Measurements from ENCODE around the gene DISC1.

Gene DISC1

DNA sequence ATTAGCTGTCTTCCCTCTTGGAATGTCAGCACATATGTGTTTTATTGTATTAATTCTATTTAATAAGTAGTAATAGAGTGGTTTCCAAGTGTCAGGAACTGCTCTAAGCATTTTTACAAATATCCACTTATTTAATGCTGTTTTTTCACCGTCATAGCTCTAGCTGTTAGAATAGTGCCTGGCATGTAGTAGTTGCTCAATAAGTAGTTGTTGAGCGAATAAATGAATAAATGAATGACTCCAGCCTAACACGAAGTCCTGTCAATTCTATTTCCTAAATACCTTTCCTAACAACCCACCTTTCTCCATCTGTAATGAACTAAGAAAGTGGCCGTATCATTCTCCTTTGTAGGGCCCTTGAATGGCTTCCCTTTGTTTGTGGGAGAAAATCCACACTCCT, 312.5 kb downstream of the DISC1 start:
- TF ChIP-seq, protein P1, sequence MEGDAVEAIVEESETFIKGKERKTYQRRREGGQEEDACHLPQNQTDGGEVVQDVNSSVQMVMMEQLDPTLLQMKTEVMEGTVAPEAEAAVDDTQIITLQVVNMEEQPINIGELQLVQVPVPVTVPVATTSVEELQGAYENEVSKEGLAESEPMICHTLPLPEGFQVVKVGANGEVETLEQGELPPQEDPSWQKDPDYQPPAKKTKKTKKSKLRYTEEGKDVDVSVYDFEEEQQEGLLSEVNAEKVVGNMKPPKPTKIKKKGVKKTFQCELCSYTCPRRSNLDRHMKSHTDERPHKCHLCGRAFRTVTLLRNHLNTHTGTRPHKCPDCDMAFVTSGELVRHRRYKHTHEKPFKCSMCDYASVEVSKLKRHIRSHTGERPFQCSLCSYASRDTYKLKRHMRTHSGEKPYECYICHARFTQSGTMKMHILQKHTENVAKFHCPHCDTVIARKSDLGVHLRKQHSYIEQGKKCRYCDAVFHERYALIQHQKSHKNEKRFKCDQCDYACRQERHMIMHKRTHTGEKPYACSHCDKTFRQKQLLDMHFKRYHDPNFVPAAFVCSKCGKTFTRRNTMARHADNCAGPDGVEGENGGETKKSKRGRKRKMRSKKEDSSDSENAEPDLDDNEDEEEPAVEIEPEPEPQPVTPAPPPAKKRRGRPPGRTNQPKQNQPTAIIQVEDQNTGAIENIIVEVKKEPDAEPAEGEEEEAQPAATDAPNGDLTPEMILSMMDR (IDR thresholded peaks at IDR 0.05), result no peak

DNA sequence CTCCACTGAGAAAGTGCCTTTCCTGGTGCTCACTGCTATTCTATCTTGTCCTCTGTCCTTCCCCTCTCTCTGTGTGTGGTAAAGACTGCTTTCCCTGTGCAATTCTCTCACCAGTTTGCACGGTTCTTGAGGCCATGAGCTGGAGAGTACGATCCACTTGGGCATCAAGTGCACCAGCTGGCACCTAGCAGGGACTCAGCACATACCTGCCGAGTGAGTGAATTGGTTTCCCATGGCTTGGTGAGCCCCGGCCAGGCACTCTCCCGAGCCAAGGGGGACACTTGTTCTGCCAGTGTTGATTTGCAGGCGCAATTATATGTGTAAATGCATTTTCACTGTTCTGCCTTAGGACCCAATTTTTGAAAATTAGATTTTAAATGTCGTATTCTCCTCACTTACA, 313.5 kb downstream of the DISC1 start:
- TF ChIP-seq, protein P1 (IDR thresholded peaks at IDR 0.05), result no peak

DNA sequence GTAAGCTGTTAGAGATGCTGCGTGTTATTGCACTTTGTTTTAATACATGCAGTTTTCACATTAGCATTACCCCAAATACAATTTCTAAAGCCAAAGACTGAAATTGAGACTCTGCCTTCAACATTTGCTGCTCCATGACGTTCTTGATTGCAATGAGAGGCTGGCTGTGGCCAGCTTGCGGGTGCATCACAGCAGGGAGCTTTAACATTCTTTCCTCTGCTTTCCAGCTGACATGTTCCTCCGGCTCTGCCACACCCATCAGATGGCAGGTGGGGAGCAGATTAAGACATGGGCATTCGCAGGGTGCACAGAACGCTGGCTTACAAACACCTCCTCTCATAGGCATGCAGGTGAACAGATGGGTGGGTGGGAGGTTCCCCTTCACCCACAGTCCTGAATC, 314.1 kb downstream of the DISC1 start:
- TF ChIP-seq, protein P1 (IDR thresholded peaks at IDR 0.05), result no peak

DNA sequence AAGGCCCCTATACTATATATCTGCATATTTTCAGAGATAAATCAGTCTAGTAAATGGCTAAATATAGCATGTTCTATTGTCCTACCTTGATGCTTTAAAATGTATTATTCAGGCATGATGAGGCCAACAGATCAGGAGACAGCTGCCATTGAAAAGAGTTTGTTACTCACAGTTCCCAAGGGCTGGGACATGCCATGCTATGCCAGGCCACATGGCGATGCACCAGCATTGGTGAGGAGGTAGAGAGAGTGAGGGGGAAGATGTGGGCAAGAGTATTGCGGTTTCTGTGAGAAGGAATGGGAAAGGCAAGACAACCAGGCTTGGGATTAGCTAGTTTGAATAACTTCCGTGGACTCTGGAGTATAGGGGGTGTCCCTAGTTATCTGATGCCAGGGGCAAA, 316.5 kb downstream of the DISC1 start:
- TF ChIP-seq, protein P1 (IDR thresholded peaks at IDR 0.05), result no peak

DNA sequence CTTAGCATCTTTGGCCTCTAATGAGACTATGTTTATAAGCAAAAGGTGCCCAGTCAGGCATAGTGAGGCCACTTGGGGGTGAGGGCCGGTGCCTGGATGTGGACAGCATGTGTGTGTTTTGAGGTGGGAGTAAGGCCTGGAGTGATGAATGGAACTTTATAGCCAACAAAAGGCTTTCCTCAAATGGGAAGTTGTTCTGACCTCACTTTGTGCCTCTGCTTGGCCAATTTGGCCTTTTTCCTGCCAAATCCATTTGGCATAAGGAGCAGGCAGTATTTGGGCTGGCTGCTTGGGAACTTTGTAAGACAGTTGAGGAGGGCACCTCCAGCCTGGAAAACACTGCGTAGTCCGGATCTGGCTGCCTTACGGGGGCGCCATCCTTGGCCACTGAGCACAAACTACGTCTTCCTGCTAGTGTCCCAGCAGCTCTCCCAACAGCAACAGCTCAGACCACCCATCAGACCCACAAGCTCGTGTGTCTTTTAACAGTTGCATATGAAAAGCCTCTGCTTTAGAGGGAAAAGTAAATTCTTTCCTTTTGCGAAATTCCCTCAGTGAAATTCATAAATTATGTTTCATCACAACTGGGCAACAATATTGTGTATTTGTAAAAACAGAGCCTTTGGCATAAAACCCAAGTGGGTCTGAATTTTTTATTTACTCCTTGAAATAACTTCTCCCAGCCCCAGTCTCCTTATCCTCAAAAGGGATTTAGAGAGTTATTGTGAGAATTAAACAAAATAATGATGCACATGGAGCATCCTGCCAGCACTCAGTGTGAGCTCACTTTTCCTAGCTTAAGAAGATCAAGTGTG, 322.9 kb downstream of the DISC1 start:
- TF ChIP-seq, protein P1 (IDR thresholded peaks at IDR 0.05), result no peak

DNA sequence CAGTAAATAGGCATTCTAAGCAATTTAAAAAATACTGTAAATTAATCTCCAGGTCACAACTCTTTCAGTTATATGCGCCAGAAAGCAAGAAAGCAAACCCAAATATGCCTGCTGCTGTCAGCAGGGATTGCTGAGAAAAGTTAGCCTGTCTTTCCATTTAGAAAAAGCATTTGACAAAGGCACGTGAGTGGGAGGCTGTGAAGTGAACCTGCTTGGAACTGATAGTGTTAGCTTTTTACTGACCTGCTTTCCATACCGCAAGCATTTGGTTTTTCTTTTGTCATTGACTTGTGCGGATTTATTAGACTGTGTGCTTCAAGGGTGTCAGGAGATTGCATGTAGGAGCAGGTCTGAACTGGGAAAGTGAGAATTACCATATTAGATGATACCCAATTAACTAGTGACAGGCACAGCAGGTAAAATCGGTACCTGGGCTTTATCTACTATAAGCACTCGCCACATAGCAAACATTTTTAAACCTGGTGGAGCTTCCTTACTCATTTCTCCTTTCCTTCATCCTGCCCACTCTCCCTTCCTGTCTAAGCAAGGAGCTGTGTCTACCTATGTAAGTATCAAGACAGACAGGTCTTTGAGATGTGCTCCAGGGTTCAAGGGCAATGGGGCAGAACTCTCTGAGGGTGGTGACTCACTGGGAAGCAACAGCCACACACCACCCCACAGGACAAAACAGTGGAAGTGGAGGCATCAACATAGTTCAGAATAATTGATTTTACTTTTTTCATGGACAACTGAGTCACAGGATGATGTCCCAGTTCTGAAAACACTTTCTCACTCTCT, 323.9 kb downstream of the DISC1 start:
- TF ChIP-seq, protein P1 (IDR thresholded peaks at IDR 0.05), result no peak

DNA sequence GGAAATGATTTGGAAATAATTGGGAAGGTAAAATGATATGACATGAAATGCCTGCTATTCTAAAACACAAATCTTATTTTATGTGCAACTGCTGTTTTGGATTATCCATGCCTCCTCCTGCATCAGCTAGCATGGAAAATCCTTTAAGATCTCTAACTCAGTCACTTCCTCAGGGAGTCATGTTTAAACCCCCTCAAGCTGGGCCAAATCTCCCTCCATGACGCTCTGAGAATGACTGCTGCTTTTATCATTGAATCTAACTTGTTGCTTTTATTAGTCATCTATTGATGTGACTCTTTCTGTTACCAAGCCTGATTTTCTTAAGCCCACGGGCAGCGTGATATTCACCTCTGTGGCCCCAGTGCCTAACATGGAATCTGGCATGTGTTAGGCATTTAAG, 324.8 kb downstream of the DISC1 start:
- TF ChIP-seq, protein P1 (IDR thresholded peaks at IDR 0.05), result no peak

Data from LNCAP (cell line).